RWPE2 (cell line): ENCODE measurements around the gene ARID5B.

Experiments
- ATAC-seq: fragments of 200-7000 bp; cut with Tn5 transposase; 3 replicates; pipeline ENCODE4 v1.9.1; 2021; ENCODE audit warnings: low read depth
- DNase-seq: peaks from one replicate; pipeline ENCODE4 v3.0.0-alpha.2; 2020; ENCODE audit warnings: low spot score
- H3K27ac ChIP-seq: fragments of 450-650 bp; 2 replicates; pipeline ENCODE4 v1.5.1; 2017; ENCODE audit warnings: mild to moderate bottlenecking; ENCODE audit not compliant: poor library complexity, severe bottlenecking
- H3K27me3 ChIP-seq: fragments of 250-450 bp; sonication (Bioruptor Pico); 2 replicates; pipeline ENCODE4 v1.5.1; 2021; ENCODE audit warnings: mild to moderate bottlenecking, moderate library complexity; ENCODE audit not compliant: insufficient read depth, poor library complexity, severe bottlenecking
- H3K36me3 ChIP-seq: fragments of 250-450 bp; sonication (Bioruptor Pico); 2 replicates; pipeline ENCODE4 v1.5.1; 2020; ENCODE audit warnings: low read depth, mild to moderate bottlenecking, moderate library complexity
- H3K4me1 ChIP-seq: fragments of 250-450 bp; sonication (Bioruptor Pico); 2 replicates; pipeline ENCODE4 v1.5.1; 2021; ENCODE audit warnings: mild to moderate bottlenecking, moderate library complexity; ENCODE audit not compliant: insufficient read depth, poor library complexity, severe bottlenecking
- H3K4me3 ChIP-seq: fragments of 250-450 bp; sonication (Bioruptor Pico); 2 replicates; pipeline ENCODE4 v1.5.1; 2021; ENCODE audit warnings: mild to moderate bottlenecking, moderate library complexity; ENCODE audit not compliant: severe bottlenecking
- H3K9me3 ChIP-seq: fragments of 250-450 bp; sonication (Bioruptor Pico); 2 replicates; pipeline ENCODE4 v1.5.1; 2021; ENCODE audit warnings: mild to moderate bottlenecking, moderate library complexity; ENCODE audit not compliant: severe bottlenecking
- CTCF ChIP-seq: fragments of 450-650 bp; IDR thresholded peaks from one replicate; pipeline ENCODE4 v1.5.1; 2017; ENCODE audit warnings: mild to moderate bottlenecking, moderate library complexity; ENCODE audit not compliant: poor library complexity, severe bottlenecking

The ARID5B gene

GRCh38 chr10:61912981-61913380 is 11.5 kb downstream of the ARID5B start:
- ATAC-seq, result no peak
- Histone ChIP-seq H3K27me3 (no peaks in the 10 kb centered on the region), H3K9me3 (no peaks in the 10 kb centered on the region), H3K27ac (no peak overlapping the region), H3K36me3 (no peaks in the 10 kb centered on the region; the same call in 1 of the 2 replicates), H3K4me3 (no peak overlapping the region), H3K4me1 (no peaks in the 10 kb centered on the region)
- no peak for DNase-seq
- TF ChIP-seq CTCF, result no peak

GRCh38 chr10:61918140-61918539 is 16.6 kb downstream of the ARID5B start:
- Histone ChIP-seq H3K4me1 (no peaks in the 10 kb centered on the region), H3K27ac (no peak overlapping the region), H3K4me3 (no peak overlapping the region), H3K27me3 (no peaks in the 10 kb centered on the region), H3K9me3 (peaks cover 3% of the 10 kb centered on the region), H3K36me3 (peaks cover 6% of the 10 kb centered on the region)
- no peak for TF ChIP-seq CTCF
- ATAC-seq (no peak), DNase-seq (no peak)

- Histone ChIP-seq H3K4me1 (no peaks in the 10 kb centered on the region), H3K36me3 (peaks cover 6% of the 10 kb centered on the region), H3K27ac (no peak overlapping the region)
Observed at GRCh38 chr10:61918989-61919388, 17.5 kb downstream of the ARID5B start.

GRCh38 chr10:61919646-61920215 is 18.2 kb downstream of the ARID5B start:
- Histone ChIP-seq H3K27ac (no peak overlapping the region), H3K4me3 (no peak overlapping the region), H3K36me3 (peaks cover 6% of the 10 kb centered on the region; the same call in 1 of the 2 replicates), H3K4me1 (no peaks in the 10 kb centered on the region), H3K27me3 (no peaks in the 10 kb centered on the region), H3K9me3 (peaks cover 3% of the 10 kb centered on the region)
- TF ChIP-seq CTCF, result no peak
- ATAC-seq, result no peak
- DNase-seq, result no peak

More at GRCh38 chr10:61918989-61919388, 17.5 kb downstream of the ARID5B start:
- TF ChIP-seq CTCF, result no peak
- DNase-seq, result no peak
- Histone ChIP-seq H3K9me3 (peaks cover 3% of the 10 kb centered on the region), H3K4me3 (no peak overlapping the region), H3K27me3 (no peaks in the 10 kb centered on the region)
- no peak for ATAC-seq

GRCh38 chr10:61921143-61921542 is 19.6 kb downstream of the ARID5B start:
- ATAC-seq, result no peak
- peaks cover 6% of the 10 kb centered on the region; the same call in 1 of the 2 replicates for H3K36me3 ChIP-seq
- no peaks in the 10 kb centered on the region for H3K4me1 ChIP-seq
- H3K27ac ChIP-seq, result no peak overlapping the region
- no peak overlapping the region for H3K4me3 ChIP-seq
- peaks cover 3% of the 10 kb centered on the region for H3K9me3 ChIP-seq
- no peaks in the 10 kb centered on the region for H3K27me3 ChIP-seq
- no peak for TF ChIP-seq CTCF
- no peak for DNase-seq
